Measurements from ENCODE around the gene EIPR1. TPM values are rescaled to one million over a fixed set of nuclear protein-coding genes. Genes with fewer than 3 reads are reported as not detected.
"Not testable (repeated sequence)": the region's sequence is repeated elsewhere in the genome, so short reads cannot be mapped to it uniquely, and the experiment has no call there.

Gene EIPR1
- total RNA-seq, 2 donors from 2014 or later: 25.1 to 28.5 TPM

GRCh38 chr2:3392216-3392615 lies 14.6 kb upstream of the EIPR1 start:
- ATAC-seq (no peak), DNase-seq (no peak)
- no peak overlapping the region for H3K27ac Mint-ChIP-seq
- H3K36me3 Mint-ChIP-seq (ENCODE audit: low read depth): peaks cover 4% of the 10 kb centered on the region
- no peak overlapping the region for H3K4me3 Mint-ChIP-seq
- no peaks in the 10 kb centered on the region for H3K27me3 Mint-ChIP-seq
- H3K9me3 ChIP-seq (ENCODE audit: control insufficient read depth, low read length, poor library complexity, severe bottlenecking): peaks cover 9% of the 10 kb centered on the region
- peaks cover 13% of the 10 kb centered on the region for H3K4me1 Mint-ChIP-seq

DNA sequence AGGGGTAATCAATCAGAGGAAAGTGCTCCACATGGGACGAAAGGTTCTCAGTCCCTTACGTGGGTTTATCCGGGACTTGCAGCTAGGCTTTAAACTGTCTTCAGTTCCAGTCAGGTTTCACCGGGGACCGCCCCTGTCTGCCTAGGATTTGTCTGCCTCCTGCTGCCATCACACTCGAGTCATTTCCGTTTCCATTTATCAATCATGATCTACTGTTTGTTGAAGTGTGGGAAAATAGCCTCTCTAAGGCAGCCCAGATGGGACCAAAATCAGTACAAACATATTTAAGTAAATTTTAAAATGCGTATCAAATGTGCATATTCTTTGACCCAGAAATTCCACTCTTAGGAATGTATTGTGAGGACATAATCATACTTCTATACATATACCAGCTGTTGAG lies 12.4 kb upstream of the EIPR1 start:
- H3K9me3 ChIP-seq (ENCODE audit: control insufficient read depth, low read length, poor library complexity, severe bottlenecking): no peaks in the 10 kb centered on the region
- DNase-seq (no peak), ATAC-seq (no peak)
- Mint-ChIP-seq H3K27me3 (no peaks in the 10 kb centered on the region), H3K4me1 (peaks cover 17% of the 10 kb centered on the region), H3K27ac (no peak overlapping the region), H3K4me3 (no peak overlapping the region), H3K36me3 (ENCODE audit: low read depth) (peaks cover 6% of the 10 kb centered on the region)

DNA sequence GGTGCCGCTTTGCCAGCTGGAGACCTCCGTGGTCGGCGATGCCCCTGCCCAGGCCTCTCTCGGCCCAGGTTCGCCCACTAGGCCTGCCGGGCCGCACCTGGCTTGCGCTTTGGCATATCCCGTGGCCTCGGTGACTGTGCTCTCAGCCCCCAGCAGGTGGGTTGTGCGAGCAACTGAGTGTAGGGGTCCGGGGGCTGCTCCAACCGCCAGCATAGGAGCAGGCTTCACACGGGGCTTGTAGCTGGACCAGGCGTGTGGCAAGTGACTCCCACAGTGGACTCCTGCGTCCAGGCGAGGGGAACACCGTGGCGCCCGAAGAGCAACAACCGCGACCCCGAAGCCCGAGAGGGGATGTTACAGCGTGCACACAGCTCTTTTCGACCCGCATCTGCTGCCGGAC lies 11.6 kb upstream of the EIPR1 start:
- no peaks in the 10 kb centered on the region for H3K27me3 Mint-ChIP-seq
- peaks cover 17% of the 10 kb centered on the region for H3K4me1 Mint-ChIP-seq
- H3K27ac Mint-ChIP-seq: peak overlapping the region; percentile 29
- DNase-seq: no peak
- H3K4me3 Mint-ChIP-seq: no peak overlapping the region
- peaks cover 6% of the 10 kb centered on the region for H3K36me3 Mint-ChIP-seq (ENCODE audit: low read depth)
- no peak for ATAC-seq
- H3K9me3 ChIP-seq (ENCODE audit: control insufficient read depth, low read length, poor library complexity, severe bottlenecking): no peaks in the 10 kb centered on the region

GRCh38 chr2:3388412-3388738 lies 10.8 kb upstream of the EIPR1 start:
- ATAC-seq (no peak), DNase-seq (no peak)
- H3K4me1 Mint-ChIP-seq: peaks cover 17% of the 10 kb centered on the region
- H3K4me3 Mint-ChIP-seq: no peak overlapping the region
- no peak overlapping the region for H3K27ac Mint-ChIP-seq
- H3K9me3 ChIP-seq (ENCODE audit: control insufficient read depth, low read length, poor library complexity, severe bottlenecking): no peaks in the 10 kb centered on the region
- H3K36me3 Mint-ChIP-seq (ENCODE audit: low read depth): peaks cover 6% of the 10 kb centered on the region
- H3K27me3 Mint-ChIP-seq: no peaks in the 10 kb centered on the region

DNA sequence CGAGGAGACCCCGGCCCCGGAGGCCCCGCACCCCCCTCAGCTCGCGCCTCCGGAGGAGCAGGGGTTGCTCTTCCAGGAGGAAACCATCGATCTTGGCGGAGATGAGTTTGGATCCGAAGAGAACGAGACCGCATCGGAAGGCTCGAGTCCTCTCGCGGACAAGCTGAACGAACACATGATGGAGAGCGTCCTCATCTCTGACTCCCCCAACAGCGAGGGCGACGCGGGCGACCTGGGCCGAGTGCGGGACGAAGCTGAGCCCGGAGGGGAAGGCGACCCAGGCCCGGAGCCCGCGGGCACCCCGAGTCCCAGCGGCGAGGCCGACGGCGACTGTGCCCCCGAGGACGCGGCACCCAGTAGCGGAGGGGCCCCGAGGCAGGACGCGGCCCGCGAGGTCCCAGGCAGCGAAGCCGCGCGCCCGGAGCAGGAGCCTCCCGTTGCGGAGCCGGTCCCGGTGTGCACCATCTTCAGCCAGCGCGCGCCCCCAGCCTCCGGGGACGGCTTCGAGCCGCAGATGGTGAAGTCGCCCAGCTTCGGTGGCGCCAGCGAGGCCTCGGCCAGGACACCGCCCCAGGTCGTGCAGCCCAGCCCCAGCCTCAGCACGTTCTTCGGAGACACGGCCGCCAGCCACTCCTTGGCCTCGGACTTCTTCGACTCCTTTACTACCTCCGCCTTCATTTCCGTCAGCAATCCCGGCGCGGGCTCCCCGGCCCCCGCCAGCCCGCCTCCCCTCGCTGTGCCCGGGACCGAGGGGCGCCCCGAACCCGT lies 10.2 kb upstream of the EIPR1 start:
- H3K27me3 Mint-ChIP-seq: no peaks in the 10 kb centered on the region
- H3K27ac Mint-ChIP-seq: no peak overlapping the region
- DNase-seq: no peak

GRCh38 chr2:3387011-3387410 lies 9.4 kb upstream of the EIPR1 start:
- no peaks in the 10 kb centered on the region for H3K9me3 ChIP-seq (ENCODE audit: control insufficient read depth, low read length, poor library complexity, severe bottlenecking)
- Mint-ChIP-seq H3K27ac (no peak overlapping the region), H3K4me1 (peaks cover 15% of the 10 kb centered on the region), H3K4me3 (no peak overlapping the region), H3K27me3 (no peaks in the 10 kb centered on the region), H3K36me3 (ENCODE audit: low read depth) (peaks cover 6% of the 10 kb centered on the region)
- DNase-seq (no peak), ATAC-seq (no peak)

More for the DNA sequence above, 10.2 kb upstream of the EIPR1 start:
- H3K36me3 Mint-ChIP-seq (ENCODE audit: low read depth): peaks cover 6% of the 10 kb centered on the region
- peaks cover 17% of the 10 kb centered on the region for H3K4me1 Mint-ChIP-seq
- no peak overlapping the region for H3K4me3 Mint-ChIP-seq
- H3K9me3 ChIP-seq (ENCODE audit: control insufficient read depth, low read length, poor library complexity, severe bottlenecking): no peaks in the 10 kb centered on the region
- ATAC-seq: no peak

DNA sequence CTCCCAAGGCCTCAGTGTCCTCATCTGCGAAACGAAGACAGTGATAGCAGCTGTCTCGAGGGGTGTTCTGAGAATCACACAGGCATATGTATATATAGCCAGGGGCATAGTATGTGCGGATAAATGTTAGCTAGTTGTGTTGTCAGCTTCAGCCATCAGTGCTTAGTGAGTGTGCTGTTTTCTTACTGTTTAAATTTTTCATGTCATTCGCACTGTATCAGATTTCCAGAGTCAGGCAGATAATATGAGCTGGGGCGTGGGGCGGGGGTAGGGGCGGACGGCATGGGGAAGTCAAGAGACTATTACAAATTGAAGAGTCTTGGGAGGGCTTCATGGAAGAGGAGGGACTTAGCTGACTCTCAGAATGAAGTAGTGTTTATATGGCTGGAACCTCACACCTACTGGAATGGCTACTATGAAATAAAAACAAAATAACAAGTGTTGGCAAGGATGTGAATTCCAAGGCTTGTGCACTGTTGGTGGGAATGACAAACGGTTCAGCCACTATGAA lies 8.9 kb upstream of the EIPR1 start:
- Mint-ChIP-seq H3K27ac (no peak overlapping the region), H3K4me3 (no peak overlapping the region), H3K27me3 (no peaks in the 10 kb centered on the region), H3K36me3 (ENCODE audit: low read depth) (peaks cover 8% of the 10 kb centered on the region), H3K4me1 (peaks cover 15% of the 10 kb centered on the region)
- no peak for DNase-seq
- no peak for ATAC-seq
- H3K9me3 ChIP-seq (ENCODE audit: control insufficient read depth, low read length, poor library complexity, severe bottlenecking): no peaks in the 10 kb centered on the region

DNA sequence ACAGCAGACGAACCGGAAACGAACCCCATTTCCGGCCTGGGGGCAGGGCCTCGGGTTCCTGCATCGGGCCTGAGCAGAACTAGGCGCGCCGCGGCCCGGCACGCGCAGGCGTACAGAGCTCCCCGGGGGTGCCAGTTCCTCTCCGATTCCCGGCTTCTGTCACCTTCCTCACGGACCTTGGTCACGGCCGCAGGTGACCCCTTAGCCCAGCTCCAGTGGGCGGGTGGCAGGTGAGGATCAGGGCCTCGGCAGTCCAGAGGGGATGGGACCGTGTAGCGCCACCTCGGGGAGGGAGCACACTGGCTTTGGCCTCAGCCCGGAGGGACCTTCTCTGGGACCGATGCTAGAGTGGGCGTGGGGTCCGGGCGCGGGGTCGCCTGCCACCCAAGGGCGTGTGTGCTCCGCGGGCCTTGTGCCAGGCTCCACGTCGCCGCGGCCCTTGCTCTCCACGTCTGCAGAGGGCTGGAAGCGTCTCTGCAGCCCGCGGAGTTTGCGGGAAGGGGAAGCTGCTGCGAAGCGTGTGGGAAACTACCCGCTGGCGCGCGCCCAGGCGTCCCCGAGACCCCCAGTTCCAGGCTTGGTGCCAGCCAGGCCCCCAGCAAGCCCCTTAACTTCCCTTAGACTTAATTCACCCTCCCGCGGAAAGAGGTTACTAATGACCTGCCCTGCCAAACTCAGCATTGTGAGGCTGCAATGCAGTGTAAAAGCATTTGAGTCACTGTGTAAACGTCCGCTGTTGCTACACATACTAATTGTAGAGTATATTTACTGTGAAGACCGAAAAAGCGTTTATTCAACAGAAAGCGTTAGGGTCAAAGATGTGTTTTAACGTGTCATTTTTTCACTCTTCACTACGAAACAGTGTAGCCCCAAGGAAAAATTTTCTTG lies 2.3 kb upstream of the EIPR1 start, which contains the start of gene TRAPPC12:
TSS of gene TRAPPC12 (plus strand) at position 48 of the 888 bp plus-strand sequence. CDS start 7,930 bp downstream, outside the sequence.
- peak within 1 kb of the TSS; percentile 92 for H3K4me3 Mint-ChIP-seq
- peaks cover 32% of the 10 kb centered on the region for H3K4me1 Mint-ChIP-seq
- no peaks in the 10 kb centered on the region for H3K9me3 ChIP-seq (ENCODE audit: control insufficient read depth, low read length, poor library complexity, severe bottlenecking)
- no peaks in the 10 kb centered on the region for H3K27me3 Mint-ChIP-seq
- DNase-seq: peak; percentile 85 to 89 (median 86)
- ATAC-seq: peak; percentile 82
- peak within 1 kb of the TSS; percentile 95 for H3K27ac Mint-ChIP-seq
- H3K36me3 Mint-ChIP-seq (ENCODE audit: low read depth): peaks cover 3% of the 10 kb centered on the region

DNA sequence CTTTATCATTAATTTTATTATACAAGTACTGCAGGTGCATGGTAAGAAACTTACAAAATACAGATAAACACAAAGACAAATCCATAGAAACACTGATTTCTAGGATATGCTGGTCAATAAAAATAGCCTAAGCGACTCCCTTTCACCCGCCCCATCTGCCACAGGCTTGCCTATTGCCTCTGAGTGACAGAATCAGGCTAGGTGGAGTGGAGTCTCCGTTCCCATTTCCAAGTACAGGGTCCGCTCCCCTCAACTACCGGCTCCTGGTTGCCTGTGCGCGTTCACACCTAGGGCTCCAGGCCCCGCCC lies 1.7 kb upstream of the EIPR1 start:
- peaks cover 32% of the 10 kb centered on the region for H3K4me1 Mint-ChIP-seq
- peak overlapping the region; percentile 92 for H3K4me3 Mint-ChIP-seq
- ATAC-seq: no peak
- DNase-seq: no peak
- peak overlapping the region; percentile 95 for H3K27ac Mint-ChIP-seq
- peaks cover 3% of the 10 kb centered on the region for H3K36me3 Mint-ChIP-seq (ENCODE audit: low read depth)
- no peaks in the 10 kb centered on the region for H3K27me3 Mint-ChIP-seq
- H3K9me3 ChIP-seq (ENCODE audit: control insufficient read depth, low read length, poor library complexity, severe bottlenecking): no peaks in the 10 kb centered on the region

GRCh38 chr2:3377279-3377611 lies 373 bp downstream of the EIPR1 start:
- peaks cover 3% of the 10 kb centered on the region for H3K36me3 Mint-ChIP-seq (ENCODE audit: low read depth)
- no peak for DNase-seq
- H3K4me1 Mint-ChIP-seq: peaks cover 32% of the 10 kb centered on the region
- no peaks in the 10 kb centered on the region for H3K9me3 ChIP-seq (ENCODE audit: control insufficient read depth, low read length, poor library complexity, severe bottlenecking)
- H3K27me3 Mint-ChIP-seq: no peaks in the 10 kb centered on the region
- H3K27ac Mint-ChIP-seq: peak overlapping the region; percentile 95
- peak; percentile 20 for ATAC-seq
- peak overlapping the region; percentile 97 for H3K4me3 Mint-ChIP-seq

GRCh38 chr2:3376821-3377220 lies 797 bp downstream of the EIPR1 start:
- no peak for DNase-seq
- ATAC-seq: no peak
- Mint-ChIP-seq H3K4me1 (peaks cover 32% of the 10 kb centered on the region), H3K4me3 (peak overlapping the region; percentile 97), H3K27me3 (no peaks in the 10 kb centered on the region), H3K27ac (peak overlapping the region; percentile 95), H3K36me3 (ENCODE audit: low read depth) (peaks cover 3% of the 10 kb centered on the region)
- H3K9me3 ChIP-seq (ENCODE audit: control insufficient read depth, low read length, poor library complexity, severe bottlenecking): no peaks in the 10 kb centered on the region

GRCh38 chr2:3369340-3370181 lies 8.1 kb downstream of the EIPR1 start:
- not testable (repeated sequence) for DNase-seq; H3K27me3 Mint-ChIP-seq; ATAC-seq; H3K9me3 ChIP-seq (ENCODE audit: control insufficient read depth, low read length, poor library complexity, severe bottlenecking); H3K36me3 Mint-ChIP-seq (ENCODE audit: low read depth); H3K27ac Mint-ChIP-seq; H3K4me3 Mint-ChIP-seq
- H3K4me1 Mint-ChIP-seq: peaks cover 13% of the 10 kb centered on the region

DNA sequence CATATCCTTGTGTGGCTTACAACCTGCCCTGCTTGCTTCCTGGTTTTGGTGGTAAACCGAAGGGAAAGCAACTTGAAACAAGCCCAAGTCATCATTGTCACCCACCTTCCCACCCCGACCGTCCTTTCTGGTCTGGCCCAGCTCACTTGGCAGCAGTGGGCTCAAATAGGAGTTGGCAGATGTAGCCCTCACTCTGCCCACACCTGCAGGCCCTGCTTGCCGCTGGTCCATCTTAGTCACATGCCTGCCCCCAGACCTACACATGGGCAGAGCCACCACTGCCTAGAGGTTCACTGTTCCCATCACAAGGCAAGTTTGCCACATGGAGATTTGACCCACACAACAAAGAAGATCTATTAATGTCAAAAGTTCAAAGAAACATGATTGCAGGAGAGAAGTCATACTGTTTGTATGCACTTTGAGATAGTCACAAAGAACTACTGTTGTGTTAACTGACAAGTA lies 9.3 kb downstream of the EIPR1 start:
- Mint-ChIP-seq H3K36me3 (ENCODE audit: low read depth) (peaks cover 2% of the 10 kb centered on the region), H3K4me1 (peaks cover 15% of the 10 kb centered on the region), H3K27me3 (no peaks in the 10 kb centered on the region), H3K4me3 (no peak overlapping the region), H3K27ac (no peak overlapping the region)
- DNase-seq (no peak), ATAC-seq (no peak)
- no peaks in the 10 kb centered on the region for H3K9me3 ChIP-seq (ENCODE audit: control insufficient read depth, low read length, poor library complexity, severe bottlenecking)

Data from T-helper 17 cell (primary cell).